ENCODE results near the gene LARGE1. TPM values are rescaled to one million over a fixed set of nuclear protein-coding genes. Genes with fewer than 3 reads are reported as not detected.
A peak's percentile ranks its signal among the peaks of the same experiment; 100 is the strongest.

The LARGE1 gene
- total RNA-seq, 4 donors from 2014 or later = 18.7 to 82.1 (median 39.2) TPM

- Histone ChIP-seq H3K27me3 (no peaks in the 10 kb centered on the region), H3K4me1 (peaks cover 0 to 7% of the 10 kb centered on the region in 2 donors), H3K4me3 (no peak overlapping the region), H3K27ac (no peak overlapping the region), H3K9me3 (no peaks in the 10 kb centered on the region), H3K36me3 (no peaks in the 10 kb centered on the region)
- DNase-seq = no peak
- intact Hi-C loops (cut with DNase I; ENCODE audit: low total_unique reads) = no loop called here
- TF ChIP-seq POLR2A (IDR thresholded peaks at IDR 0.05) (no peak), CTCF (IDR thresholded peaks at IDR 0.05) (no peak)
Measured at GRCh38 chr22:33788927-33789326, 131.3 kb downstream of the LARGE1 start.

GRCh38 chr22:33787645-33788456, 132.4 kb downstream of the LARGE1 start:
- Histone ChIP-seq H3K4me1 (peaks cover 0 to 7% of the 10 kb centered on the region in 2 donors), H3K4me3 (no peak overlapping the region), H3K27ac (no peak overlapping the region), H3K27me3 (no peaks in the 10 kb centered on the region), H3K9me3 (no peaks in the 10 kb centered on the region), H3K36me3 (no peaks in the 10 kb centered on the region)
- TF ChIP-seq CTCF (IDR thresholded peaks at IDR 0.05) = no peak
- intact Hi-C loops (cut with DNase I; ENCODE audit: low total_unique reads) = no loop called here
- no peak for DNase-seq

- H3K27ac ChIP-seq = peak overlapping the region; percentile 1 to 11
- H3K27me3 ChIP-seq = no peaks in the 10 kb centered on the region
- no peaks in the 10 kb centered on the region for H3K36me3 ChIP-seq
- TF ChIP-seq CTCF (IDR thresholded peaks at IDR 0.05) = no peak
- TF ChIP-seq POLR2A (IDR thresholded peaks at IDR 0.05) = no peak
- no peak for DNase-seq
- no peaks in the 10 kb centered on the region for H3K9me3 ChIP-seq
- peaks cover 0 to 7% of the 10 kb centered on the region in 2 donors for H3K4me1 ChIP-seq
- H3K4me3 ChIP-seq = no peak overlapping the region
- intact Hi-C loops (cut with DNase I; ENCODE audit: low total_unique reads) = no loop called here
Measured at GRCh38 chr22:33786149-33786548, 134.1 kb downstream of the LARGE1 start.

- Histone ChIP-seq H3K27ac (peak overlapping the region; percentile 1 to 11), H3K27me3 (no peaks in the 10 kb centered on the region), H3K36me3 (no peaks in the 10 kb centered on the region), H3K4me3 (no peak overlapping the region), H3K9me3 (no peaks in the 10 kb centered on the region), H3K4me1 (peaks cover 0 to 7% of the 10 kb centered on the region in 2 donors)
- TF ChIP-seq CTCF (IDR thresholded peaks at IDR 0.05) (no peak), POLR2A (IDR thresholded peaks at IDR 0.05) (no peak)
- intact Hi-C loops (cut with DNase I; ENCODE audit: low total_unique reads) = no loop called here
- DNase-seq = no peak
Measured at GRCh38 chr22:33785283-33785968, 134.8 kb downstream of the LARGE1 start.

- Histone ChIP-seq H3K4me1 (peaks cover 0 to 7% of the 10 kb centered on the region in 2 donors), H3K27ac (peak overlapping the region in 1 of 2 donors; percentile 50), H3K36me3 (no peaks in the 10 kb centered on the region), H3K4me3 (no peak overlapping the region), H3K9me3 (no peaks in the 10 kb centered on the region), H3K27me3 (no peaks in the 10 kb centered on the region)
- DNase-seq = no peak
- no peak for TF ChIP-seq CTCF (IDR thresholded peaks at IDR 0.05)
- TF ChIP-seq POLR2A (IDR thresholded peaks at IDR 0.05) = no peak
- intact Hi-C loops (cut with DNase I; ENCODE audit: low total_unique reads) = no loop called here
Measured at GRCh38 chr22:33781411-33781810, 138.9 kb downstream of the LARGE1 start.

Data from uterus (tissue), 4 donors.